HG03095 (cell line): ENCODE measurements around the gene ASTL.
"Not testable (repeated sequence)": the region's sequence is repeated elsewhere in the genome, so short reads cannot be mapped to it uniquely, and the experiment has no call there.

Experiments used
- ATAC-seq: cut with Tn5 transposase; IDR thresholded peaks from one replicate; pipeline ENCODE4 v1.9.1; 2021; ENCODE audit warnings: moderate library complexity; ENCODE audit not compliant: unreplicated experiment

Gene ASTL

DNA sequence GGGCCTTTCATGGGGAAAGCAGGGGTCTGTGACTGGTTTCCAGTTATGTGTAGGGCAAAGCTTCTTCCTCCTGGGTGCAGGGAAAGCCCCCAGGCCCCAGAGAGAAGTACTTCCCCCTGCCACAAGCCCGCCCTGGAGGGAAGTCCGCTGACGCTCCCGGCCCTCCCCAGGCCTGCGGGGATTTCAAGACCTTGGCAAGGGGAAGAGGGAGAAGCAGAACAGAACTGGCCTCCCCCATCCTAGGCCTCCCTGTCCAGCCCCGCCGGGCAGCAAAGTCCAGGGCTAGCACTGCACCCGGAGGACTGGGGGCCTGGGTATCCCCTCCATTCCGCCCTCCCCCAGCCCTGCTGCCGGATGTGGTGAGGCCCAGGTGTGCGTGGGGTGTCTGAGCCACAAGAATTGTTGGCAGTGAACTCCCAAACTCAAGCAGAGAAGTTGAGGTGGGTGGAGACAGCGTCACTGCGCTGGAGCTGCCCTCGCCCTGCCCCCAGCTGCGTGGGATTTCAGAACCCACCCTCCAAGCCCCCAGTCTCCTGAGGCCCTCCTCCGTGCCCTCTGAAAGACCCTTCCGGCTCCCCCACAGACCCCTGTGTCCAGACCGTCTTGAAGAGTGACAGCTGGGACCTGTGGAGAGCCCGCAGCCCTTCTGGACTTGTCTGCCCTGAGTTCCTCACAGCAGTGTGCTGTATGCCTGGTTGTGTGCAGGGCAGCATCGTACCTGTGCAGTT, 8.0 kb upstream of the ASTL start:
- ATAC-seq, result peak; percentile 28

DNA sequence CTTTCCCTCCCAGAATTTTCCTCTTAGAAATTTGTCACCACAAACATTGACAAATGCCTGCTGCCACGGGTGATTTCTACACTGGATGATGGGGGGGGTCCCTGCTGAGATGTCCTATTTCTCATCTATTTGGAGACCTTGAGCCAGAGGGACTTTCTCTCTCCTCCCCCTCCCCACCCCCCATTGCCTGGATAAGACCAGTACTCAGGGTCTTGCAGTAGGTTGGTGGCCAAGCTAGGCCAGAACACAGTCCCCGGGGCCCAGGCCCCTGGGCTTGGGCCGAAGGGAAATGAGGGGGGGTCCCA, 7.5 kb upstream of the ASTL start:
- no peak for ATAC-seq

DNA sequence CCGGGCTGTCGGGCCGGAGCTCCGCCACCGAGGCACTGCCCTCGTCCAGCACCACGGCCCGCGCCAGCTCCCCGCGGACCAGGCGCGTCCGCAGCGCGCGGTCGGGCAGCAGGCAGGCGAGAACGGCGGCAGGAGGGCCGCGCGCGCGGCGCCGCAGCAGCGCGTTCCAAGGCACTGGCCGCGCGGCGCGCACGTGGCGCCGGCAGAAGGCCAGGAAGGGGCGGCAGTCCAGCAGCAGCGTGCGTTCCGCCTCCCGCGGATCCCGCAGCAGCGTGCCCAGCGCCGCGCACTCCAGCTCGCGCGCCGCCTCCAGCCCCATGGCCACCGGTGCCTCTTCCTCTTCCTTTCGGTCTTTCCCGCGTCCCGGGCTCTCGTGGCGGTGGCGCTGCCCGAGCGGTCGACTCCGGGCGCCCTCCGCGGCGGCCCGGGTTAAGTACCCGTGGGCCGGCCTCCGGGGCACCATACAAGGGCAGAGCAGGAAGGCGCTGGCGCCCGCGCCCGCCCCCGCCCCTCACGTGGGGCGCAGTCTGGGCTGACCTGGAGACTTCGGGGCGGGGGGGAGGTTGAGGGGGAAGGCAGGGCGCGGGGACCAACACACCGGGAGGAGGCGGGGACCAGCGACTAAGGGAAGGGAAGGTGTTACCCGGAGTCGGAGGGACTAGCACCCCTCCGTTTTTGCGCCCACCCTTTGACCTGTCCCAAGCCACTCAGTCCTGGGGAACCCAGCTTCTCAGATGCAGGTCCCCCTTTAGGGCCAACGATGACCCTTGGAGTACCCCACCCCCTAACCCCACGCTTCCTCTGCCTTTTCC, 6.9 kb upstream of the ASTL start, which contains the start of gene DUSP2:
Gene DUSP2 (minus strand): TSS at position 405 of the 812 bp plus-strand sequence. CDS start 86 bp downstream, at position 319.
- ATAC-seq, result peak; percentile 42

DNA sequence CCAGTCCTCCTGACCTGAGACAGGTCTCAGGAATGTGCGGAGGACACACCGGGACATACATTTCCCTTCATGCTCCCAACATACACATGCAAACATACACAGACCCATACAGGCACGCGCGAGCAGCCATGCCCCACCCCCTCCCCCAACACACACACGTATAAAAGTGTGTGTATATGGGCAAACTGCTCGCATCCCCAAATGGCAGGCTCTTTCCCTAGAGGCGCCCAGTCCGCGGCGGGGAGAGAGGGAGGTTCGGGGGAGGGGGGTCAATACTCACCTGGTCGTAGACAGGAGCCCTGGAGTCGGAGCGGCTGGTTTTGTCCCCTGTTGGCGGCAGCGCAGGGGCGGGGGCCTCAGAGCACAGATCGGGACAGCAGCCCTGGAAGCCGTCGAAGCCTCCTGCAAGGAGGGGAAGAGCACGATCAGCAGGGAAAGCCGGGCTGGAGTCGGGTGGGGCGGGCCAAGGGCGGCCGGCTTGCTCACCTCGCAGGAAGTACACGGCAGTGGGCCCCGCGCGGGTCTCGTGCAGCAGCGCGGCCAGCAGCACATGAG, 6.3 kb upstream of the ASTL start:
- ATAC-seq, result no peak

DNA sequence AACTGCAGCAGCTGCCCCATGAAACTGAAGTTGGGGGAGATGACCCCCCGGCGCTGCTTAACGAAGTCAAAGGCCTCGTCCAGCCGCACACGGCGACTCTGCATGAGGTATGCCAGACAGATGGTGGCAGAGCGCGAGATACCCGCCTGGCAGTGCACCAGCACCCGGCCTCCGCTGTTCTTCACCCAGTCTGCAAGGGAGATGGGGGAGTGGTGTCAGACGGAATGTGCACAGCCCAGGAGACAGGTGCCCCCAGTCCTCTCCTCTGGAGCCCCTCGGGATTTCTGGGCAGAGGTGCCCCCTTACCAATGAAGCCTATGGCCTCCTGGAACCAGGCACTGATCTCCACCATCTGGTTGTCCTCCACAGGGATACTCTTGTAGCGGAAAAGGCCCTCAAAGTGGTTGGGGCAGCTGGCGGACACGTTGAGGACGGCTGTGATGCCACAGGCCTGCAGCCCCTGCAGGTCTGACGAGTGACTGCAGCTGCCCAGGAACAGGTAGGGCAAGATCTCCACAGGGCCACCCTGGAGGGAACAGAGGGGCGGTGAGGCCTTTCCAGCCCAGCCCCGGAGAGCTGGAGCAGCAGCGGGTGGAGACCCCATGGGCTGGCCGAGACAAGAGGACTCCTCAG, 5.7 kb upstream of the ASTL start:
- ATAC-seq, result no peak

DNA sequence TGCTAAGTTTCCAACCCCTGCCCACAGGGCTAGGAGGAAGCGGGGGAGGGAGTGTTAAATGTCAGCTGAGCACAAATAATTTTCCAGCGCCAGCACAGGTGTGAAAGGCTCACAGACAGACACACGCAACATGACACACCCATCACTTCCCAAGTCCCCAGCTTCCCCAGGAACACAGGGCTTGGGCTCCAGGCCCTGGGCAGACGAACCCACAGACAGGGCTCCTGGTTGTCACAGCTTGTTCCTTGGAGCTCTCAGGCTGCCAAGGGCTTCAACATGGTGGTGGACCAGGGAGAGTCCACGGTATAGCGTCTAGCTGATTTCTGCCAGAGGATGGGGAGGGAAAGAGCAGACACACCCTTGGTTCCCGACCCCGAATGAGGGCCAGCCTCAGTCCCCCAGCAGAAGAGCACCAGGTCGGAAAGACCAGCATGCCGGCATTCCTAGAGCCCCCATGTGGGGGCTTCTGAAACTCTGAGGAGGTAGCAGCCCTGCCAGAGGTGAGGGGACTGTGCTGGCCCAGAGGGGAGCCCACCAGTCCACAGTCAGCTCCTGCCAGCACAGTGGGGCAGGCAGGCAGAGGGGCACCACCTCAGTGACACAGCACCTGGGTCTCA, 5.0 kb upstream of the ASTL start:
- ATAC-seq, result no peak

DNA sequence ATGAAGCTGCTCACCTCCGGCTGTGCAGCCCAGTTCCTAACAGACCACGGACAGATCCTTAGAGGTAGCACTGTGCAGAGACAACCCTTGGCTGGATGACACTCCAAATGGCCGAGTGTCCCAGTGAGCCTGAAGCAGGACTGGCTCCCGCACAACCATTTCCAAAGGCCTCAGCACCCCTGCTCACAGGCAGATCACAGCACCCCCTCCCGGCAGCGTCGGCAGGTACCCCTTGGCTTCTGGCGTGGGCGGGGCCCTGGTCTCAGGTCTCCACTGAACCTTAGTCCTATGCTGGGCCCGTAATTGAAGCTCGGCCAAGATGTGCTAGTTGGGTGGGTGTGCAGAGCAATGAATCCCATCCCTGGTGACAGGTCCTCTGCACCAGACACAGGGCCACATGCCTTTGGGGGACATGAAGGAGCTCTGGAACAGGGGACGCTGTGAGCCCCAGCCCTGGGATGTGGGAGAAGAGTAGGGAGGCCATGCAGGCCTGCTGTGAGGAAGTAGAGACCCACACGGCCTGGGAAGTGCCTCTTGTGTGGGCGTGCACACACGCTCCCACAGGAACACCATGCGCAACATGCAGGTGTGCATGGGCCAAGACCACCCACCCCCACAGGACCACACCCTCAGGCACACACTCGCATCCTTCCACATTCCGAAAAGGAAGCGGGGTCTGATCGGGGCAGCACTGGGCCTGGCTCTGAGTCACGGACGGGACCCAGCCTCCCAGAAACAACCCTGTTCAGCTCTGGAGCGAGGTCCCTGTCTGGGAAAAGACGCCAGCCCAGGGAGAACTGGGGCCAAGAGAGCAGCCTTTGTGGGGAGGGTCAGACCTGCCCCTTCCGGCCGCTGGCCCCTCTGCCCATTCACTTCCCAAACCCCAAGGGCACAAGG, 4.2 kb upstream of the ASTL start:
- no peak for ATAC-seq

DNA sequence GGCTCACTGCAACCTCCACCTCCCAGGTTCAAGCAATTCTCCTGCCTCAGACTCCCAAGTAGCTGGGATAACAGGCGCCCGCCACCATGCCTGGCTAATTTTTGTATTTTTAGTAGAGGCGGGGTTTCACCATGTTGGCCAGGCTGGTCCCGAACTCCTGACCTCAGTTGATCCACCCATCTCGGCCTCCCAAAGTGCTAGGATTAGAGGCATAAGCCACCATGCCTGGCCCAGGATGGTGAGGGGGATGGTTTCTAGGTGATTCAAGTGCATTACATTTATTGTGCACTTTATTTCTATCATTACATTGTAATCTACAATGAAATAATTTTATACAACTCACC, 3.3 kb upstream of the ASTL start:
- ATAC-seq, result not testable (repeated sequence)

DNA sequence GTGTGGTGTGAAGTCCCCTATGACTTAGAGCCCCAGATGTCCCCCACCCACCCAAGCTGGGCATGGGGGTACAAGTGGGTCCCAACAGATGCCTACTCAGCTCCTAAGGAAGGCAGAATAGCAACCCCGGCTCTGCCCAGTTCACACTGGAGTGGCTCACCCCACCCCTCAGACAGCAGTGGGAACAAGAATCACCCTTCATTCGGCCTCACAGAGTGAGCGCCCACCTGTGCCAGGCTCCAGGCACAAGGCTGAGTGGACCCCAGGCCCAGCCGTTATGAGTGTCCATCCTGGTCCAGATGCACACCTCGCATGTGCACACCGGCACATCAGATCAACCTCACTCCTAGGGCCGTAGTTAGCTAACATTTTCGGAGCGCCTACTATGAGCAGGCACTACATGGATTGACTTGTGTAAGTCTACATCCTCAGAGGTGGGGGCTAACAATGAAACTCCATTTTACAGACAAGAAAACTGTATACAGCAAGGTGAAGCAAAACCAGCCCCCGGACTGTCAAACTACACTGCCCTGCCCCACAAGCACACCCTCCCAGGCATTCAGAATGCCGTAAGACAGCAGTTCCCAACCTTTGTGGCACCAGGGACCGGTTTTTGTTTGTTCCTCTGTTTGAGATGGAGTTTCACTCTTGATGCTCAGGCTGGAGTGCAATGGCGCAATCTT, 2.8 kb upstream of the ASTL start:
- no peak for ATAC-seq

DNA sequence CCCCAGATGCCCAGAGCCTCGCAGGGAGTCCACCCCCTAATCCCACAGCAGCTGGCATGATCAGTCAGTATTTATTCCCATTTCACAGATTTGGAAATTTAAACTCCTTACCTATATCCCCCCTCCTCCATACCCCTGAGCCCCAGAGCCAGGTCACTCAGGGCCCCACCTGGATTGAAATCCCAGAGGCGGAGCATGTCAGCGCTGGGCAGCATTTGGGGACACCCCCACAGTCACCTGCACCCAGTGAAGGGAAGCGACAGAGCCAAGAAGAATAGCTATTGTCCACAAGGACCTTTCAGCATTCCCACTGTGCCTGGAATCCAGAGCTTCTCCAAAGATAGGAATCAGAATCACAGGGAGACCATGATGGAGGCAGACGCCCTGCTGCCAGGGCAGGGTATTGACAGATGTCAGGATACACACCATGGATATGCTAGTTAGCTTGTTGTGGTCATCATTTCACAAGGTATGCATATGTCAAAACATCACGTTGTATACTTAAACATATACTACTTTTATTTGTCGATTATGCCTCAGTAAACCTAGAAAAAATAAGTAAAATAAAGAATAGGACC, 968 bp upstream of the ASTL start:
- ATAC-seq, result no peak

DNA sequence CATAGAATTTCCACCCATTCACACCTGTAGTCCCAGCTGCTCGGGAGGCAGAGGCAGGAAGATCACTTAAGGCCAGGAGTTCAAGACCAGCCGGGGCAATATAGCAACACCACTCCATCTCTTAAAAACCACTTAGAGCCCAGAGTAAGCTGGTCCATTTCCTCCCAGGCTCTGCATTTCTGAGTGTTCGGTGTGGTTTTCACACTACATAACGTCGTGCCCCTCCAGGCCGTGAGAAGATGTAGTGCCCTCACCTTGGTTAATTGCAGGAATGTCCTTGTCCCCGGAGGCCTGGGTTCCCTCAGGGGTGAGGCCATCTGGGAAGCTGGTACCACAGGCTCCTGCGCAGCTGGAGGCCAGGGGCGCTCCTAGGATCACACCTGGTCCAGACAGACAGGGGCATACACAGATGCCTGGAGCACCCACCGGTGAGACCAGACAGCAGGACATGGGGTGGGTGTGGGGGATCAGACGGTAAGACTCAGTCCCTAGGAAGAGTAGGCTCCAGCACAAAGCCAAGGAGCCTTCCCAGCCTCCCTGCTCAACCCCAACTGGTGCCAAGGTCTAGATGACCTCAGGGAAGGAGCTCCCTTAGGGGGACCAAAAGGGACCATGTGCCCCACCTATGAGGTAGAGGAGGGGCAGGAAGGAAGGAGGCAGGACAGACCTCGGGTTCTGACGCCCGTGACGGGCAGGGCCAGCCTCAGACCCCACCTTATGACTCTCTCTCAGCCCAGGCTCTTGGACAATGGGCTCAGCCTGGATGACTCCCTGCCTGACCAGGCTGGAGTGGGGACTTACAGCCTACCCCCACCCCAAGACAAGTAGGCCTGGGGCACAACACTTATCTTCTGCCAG, 752 bp downstream of the ASTL start:
- no peak for ATAC-seq

DNA sequence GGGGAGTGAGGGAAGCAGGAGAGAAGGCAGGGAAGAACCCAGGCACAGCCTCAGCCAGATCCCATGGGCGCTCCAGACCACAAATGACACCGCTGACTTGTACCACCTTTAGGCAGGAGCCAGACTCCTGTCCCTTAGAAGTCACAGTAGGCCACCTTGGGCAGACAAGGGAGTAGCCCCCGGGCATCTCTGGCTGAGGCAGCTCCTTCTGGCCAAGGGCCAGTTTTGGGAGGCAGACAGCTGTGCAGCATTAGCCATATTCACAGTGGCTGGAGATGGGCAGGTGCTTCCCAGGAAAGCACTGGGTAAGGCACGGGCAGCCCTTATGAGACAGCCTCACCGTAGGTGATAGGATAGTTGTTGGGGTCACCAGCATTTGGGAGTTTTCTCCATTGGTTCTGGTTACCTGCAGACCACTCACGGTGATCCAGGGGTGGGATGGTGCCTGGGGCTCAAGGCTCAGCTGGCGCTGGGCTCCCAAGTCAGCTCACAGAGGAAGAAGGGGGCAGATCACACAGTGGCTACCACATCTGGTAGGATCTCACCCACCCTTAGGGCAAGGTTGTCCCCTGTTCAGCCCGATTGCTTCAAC, 2.1 kb downstream of the ASTL start:
- no peak for ATAC-seq

DNA sequence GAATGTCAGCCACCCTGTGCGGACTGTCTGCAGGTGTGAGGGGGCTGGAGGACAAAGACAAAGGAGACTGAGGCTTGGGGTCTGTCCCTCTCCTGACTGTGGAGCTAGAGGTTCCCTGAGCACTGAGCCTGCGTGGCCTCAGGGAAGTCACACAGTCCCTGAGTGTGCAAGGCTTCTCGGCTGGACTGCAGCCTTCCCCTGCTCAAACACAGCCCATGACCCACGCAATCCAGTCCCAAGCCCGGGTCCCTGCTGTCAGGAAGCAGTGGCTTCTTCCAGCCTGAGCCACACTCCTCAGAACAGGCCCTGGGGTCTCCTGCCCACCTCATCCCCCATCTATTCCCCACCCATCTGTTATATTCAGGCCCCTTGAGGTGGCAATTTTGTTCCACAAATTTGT, 2.7 kb downstream of the ASTL start:
- no peak for ATAC-seq

DNA sequence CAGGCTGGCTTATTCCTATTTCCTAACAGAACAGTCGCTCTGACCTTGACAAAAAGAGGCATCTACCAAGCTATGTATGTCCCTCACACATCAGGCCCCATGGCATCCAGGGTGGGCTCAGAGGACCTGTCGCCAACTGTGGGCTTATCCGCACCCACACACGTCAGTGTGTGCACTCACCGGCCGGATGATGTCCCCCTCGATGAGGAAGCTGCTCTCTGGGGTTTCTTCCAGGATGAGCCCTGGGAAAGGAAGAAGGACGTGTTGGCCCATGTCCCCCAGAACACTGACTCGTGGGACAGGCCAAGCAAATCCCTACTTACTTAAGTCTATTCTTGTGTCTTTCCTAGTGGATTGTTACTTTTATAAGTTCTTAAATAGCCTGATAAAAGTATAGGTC, 3.1 kb downstream of the ASTL start:
- no peak for ATAC-seq

DNA sequence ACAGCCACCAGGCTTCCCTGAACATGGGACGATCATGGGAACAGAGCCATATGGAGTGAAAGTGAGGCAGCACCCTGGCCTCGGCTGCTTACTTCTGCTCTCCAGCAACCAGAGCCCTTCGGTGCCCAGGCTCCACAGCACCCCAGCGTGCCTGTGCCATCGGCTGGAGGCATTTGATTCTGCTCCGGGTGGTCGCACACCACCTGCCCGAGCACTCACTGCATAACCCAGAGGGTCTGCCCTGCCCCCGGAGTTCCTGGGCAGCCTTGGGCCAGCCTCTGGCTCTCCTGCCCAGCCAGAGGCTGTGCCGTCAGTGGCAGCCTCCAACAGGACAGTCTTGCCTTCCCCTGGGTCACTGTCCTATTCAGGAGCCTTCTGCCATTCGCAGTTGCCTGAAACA, 3.9 kb downstream of the ASTL start:
- ATAC-seq, result no peak

DNA sequence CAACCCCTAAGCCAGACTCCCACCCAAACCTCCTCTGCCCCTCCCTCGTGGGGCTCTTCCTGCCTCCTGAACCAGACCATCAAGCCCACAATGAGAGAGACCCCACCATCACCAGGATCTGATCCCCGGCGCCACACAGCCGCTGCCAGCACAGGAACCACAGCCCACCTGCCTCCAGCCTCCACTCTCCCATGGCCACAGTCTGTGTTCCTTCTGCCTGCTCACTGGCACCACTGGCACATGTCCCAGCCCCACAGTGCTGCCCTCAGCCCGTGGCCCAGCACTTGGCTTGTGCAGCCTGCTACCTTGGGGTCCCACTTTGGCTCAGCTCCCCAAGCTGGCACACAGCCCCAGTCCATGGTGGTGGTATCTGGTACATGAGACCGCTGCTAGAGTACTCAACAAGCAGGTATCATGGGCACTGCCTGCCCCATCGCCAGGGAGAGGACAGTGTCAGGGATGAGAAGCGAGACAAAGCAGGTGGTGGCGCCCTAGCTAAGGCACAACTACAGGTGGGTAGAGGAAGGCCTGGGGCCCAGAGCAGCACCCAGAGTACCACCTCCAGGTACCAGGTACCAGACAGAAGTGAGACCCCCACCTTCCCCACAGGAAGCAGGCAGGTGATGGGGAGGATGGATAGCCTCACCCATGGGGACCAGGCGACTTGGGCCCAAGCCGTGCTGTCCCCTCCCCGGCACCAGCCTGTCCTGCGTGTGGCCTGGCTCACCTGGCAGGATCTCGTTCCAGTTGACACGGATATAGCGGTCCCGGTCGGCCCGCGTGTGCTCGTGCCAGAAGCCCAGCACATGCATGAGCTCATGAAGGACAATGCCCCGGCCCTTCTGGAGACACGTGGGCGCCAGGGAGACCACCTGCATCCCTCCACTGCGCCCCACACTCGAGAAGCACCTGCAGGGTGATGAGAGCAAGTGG, 6.2 kb downstream of the ASTL start:
- ATAC-seq, result no peak

DNA sequence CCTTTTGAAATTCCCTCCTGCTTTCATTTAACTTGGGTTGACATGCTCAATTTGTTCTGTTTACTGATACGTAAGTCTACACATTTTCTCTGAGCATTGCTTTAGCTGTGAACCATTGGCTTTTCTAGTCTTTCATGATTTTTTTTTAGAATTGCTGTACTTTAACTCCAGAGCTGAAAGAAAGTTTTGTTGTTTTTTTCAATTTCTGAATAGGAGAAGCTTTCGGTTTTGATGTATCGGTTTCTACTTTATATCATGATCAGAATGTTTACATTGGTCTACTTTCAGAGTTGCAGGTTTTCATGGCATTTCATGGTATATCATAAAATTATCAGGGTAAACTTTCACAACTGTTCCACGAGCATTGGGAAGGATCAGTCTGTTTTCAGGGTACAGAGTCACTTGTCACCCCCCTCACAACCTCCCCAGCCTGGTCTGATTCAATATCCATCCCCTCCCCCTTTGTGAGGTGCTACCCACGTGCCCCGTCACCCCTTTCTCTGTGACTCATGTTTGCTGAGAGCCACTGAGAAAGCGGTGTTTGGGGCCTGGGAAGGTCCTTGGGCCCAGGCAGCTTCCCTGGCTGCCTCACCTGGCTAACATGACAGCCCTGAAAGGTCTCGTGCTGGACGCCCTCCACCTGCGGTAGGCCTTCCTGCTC, 7.0 kb downstream of the ASTL start:
- ATAC-seq, result no peak
